K562 (cell line): Measurements from ENCODE around the gene TRMT2A. TPM values are rescaled to one million over a fixed set of nuclear protein-coding genes. Genes with fewer than 3 reads are reported as not detected.

Experiments used
- ATF1 ChIP-seq, 2 experiments: fragments of 450-650 bp in 1 of 2; IDR thresholded peaks; 2 replicates each; pipeline ENCODE4 v1.6.1; 2016; ENCODE audit warnings: missing compliant biosample characterization in 1 of 2, missing genetic modification characterization in 1 of 2
- CREB1 ChIP-seq, 2 experiments: sonication (generic) in 1 of 2; formaldehyde crosslinking in 1 of 2; IDR thresholded peaks; 2 replicates each; pipeline versions ENCODE4 v1.6.1 to v1.8.0; 2012 to 2022; ENCODE audit warnings: inconsistent platforms in 1 of 2, mild to moderate bottlenecking in 1 of 2, missing genetic modification reagents in 1 of 2, moderate library complexity in 1 of 2
- GABPB2 ChIP-seq: fragments of 250-450 bp; sonication (Bioruptor Pico); conservative IDR thresholded peaks from 2 replicates; pipeline ENCODE4 v1.5.1; 2021; ENCODE audit warnings: mild to moderate bottlenecking
- MAFK ChIP-seq: IDR thresholded peaks from 2 replicates; pipeline ENCODE4 v1.6.1; 2011; ENCODE audit warnings: low read length, improper control_type of control experiment
- MIER1 ChIP-seq: fragments of 450-650 bp; IDR thresholded peaks from 2 replicates; pipeline ENCODE4 v1.6.1; 2016; ENCODE audit warnings: antibody characterized with exemption, mild to moderate bottlenecking, low read depth
- NFYB ChIP-seq: IDR thresholded peaks from 2 replicates; pipeline ENCODE4 v1.6.1; 2011; ENCODE audit warnings: mild to moderate bottlenecking, moderate library complexity; ENCODE audit not compliant: insufficient read length; ENCODE audit errors: extremely low read depth
- PTRF ChIP-seq: fragments of 450-650 bp; IDR thresholded peaks from 2 replicates; pipeline ENCODE4 v1.6.1; 2016; ENCODE audit warnings: mild to moderate bottlenecking, missing genetic modification characterization, missing compliant biosample characterization
- SRSF3 ChIP-seq: fragments of 200-400 bp; formaldehyde crosslinking; IDR thresholded peaks from 2 replicates; pipeline ENCODE4 v1.6.1; 2016; ENCODE audit warnings: mild to moderate bottlenecking, low read length, moderate library complexity; ENCODE audit not compliant: insufficient read depth
- STAT5A ChIP-seq: IDR thresholded peaks from 2 replicates; pipeline ENCODE4 v1.6.1; 2012; ENCODE audit warnings: low read length, inconsistent platforms, borderline replicate concordance
- TEAD2 ChIP-seq: fragments of 450-650 bp; IDR thresholded peaks from 2 replicates; pipeline ENCODE4 v1.6.1; 2016; ENCODE audit warnings: missing genetic modification characterization, control low read depth, missing compliant biosample characterization
- TOE1 ChIP-seq, 2 experiments: fragments of 450-650 bp in 1 of 2; sonication (generic) in 1 of 2; formaldehyde crosslinking in 1 of 2; IDR thresholded peaks; 2 replicates each; pipeline versions ENCODE4 v1.7.1 to v1.8.0; 2016 to 2022; ENCODE audit warnings: borderline replicate concordance in 2 of 2, mild to moderate bottlenecking in 2 of 2, antibody characterized with exemption in 1 of 2, inconsistent platforms in 1 of 2, low read depth in 1 of 2, missing genetic modification reagents in 1 of 2, moderate library complexity in 1 of 2
- ZNF133 ChIP-seq: fragments of 250-450 bp; sonication (Bioruptor Pico); IDR thresholded peaks from 2 replicates; pipeline ENCODE4 v1.4.0; 2020; ENCODE audit warnings: mild to moderate bottlenecking
- ZNF174 ChIP-seq: fragments of 250-450 bp; sonication (Bioruptor Pico); IDR thresholded peaks from 2 replicates; pipeline ENCODE4 v1.4.0; 2020; ENCODE audit warnings: mild to moderate bottlenecking
- ZNF780A ChIP-seq: fragments of 250-450 bp; sonication (Bioruptor Pico); IDR thresholded peaks from 2 replicates; pipeline ENCODE4 v1.5.0; 2021; ENCODE audit warnings: mild to moderate bottlenecking
- polyA plus RNA-seq, 8 experiments: library from polyadenylated mRNA; depleted of rRNA in 4 of 8; stranded (reverse) in 5 of 8; unstranded in 3 of 8; fragments of >200 nt; fragmentation: Nextera tagmentation in 2 of 8; fragmentation: Illumina TruSeq in 1 of 8; extraction: Ambion mirVana in 2 of 8; extraction: Trizol in 1 of 8; gene quantifications; 2 replicates each; pipeline versions ENCODE4 v1.2.1 to v1.2.3, GENCODE V29; 2011 to 2014; ENCODE audit warnings: inconsistent platforms in 1 of 8, missing spikeins in 1 of 8
- total RNA-seq, 7 experiments: library from RNA; depleted of rRNA in 6 of 7; stranded (reverse); fragments of >200 nt in 6 of 7; fragmentation: Illumina TruSeq in 2 of 7; extraction: Trizol in 2 of 7; gene quantifications; 2 replicates each; pipeline versions ENCODE4 v1.2.1 to v1.2.3, GENCODE V29; 2011 to 2021; ENCODE audit warnings: low replicate concordance in 1 of 7
- TF ChIP-seq, protein P1 (sequence below): sonication (generic); formaldehyde crosslinking; IDR thresholded peaks from 2 replicates; pipeline ENCODE4 v1.8.0; 2022; ENCODE audit warnings: mild to moderate bottlenecking, missing genetic modification reagents
- TF ChIP-seq, protein P2 (sequence below): sonication (generic); formaldehyde crosslinking; IDR thresholded peaks from 2 replicates; pipeline ENCODE4 v1.8.1; 2023; ENCODE audit warnings: mild to moderate bottlenecking, missing genetic modification reagents
- TF ChIP-seq, protein P3 (sequence below): fragments of 250-450 bp; sonication (Bioruptor Pico); IDR thresholded peaks from 2 replicates; pipeline ENCODE4 v1.4.0; 2020; ENCODE audit warnings: mild to moderate bottlenecking, moderate library complexity, borderline replicate concordance

The TRMT2A gene
- total and polyA plus RNA-seq, 9 of the 15 experiments (the other 6 are each of a cell fraction or from before 2014, with no cell fraction given): 1.6 to 265 (median 140) TPM

DNA sequence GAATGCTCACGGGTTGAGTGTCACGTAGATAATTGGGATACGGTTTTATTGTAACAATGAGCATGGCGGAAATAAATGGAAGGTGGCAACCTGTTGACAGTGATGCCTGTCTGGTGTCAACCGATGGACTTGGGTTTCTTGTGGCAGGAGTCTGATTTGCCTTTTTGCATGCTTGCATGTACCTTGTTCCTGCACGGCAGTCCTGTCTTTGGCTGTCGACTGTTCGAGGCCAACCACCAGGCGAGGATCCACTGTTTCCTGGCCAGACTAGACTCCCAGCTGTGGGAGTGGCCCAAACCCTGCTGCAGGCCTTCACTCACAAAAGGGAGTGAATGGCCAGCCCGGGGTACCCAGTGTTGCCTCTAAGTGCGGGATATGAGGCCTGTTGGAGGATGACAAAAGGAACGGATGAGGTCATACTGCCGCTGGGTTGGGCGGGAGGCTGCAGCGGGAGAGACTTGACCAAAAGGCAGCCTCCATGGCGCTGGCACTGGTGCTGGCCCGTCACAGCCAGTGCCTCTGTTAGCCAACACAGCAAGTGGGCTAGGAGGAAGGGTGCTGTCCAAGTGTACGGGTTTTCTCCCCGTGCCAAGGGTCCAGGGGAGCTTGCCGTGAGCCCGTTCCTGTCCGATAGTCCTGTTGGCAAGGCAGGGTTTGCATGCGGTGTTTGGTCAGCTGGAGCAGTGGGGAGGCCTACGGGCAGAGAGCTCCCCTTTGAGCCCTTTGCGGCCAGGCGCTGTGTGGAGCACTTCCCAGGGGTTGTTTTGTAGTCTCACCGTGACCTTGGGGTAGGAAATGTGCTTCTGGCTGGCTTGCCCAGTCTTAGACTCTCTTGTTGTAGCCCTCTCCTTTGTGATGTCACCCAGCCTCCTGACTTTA, 36.0 kb downstream of the TRMT2A start (continued):
- TF ChIP-seq SRSF3 (no peak; the same call in 1 of the 2 replicates), STAT5A (no peak), GABPB2 (CRISPR knock-in tag) (no peak; the same call in 1 of the 2 replicates), ZNF133 (CRISPR knock-in tag) (peak; percentile 77; the same call in 1 of the 2 replicates), ATF1 (CRISPR knock-in tag; IDR thresholded peaks at IDR 0.05) (no peak), ATF1 (tag; IDR thresholded peaks at IDR 0.05) (peak; percentile 88), MAFK (no peak), ZNF780A (CRISPR knock-in tag) (no peak), MIER1 (no peak), NFYB (no peak), CREB1 (IDR thresholded peaks at IDR 0.05) (no peak), CREB1 (CRISPR knock-in tag; IDR thresholded peaks at IDR 0.05) (no peak), TOE1 (IDR thresholded peaks at IDR 0.05; ENCODE audit: borderline replicate concordance) (no peak), TOE1 (CRISPR knock-in tag; IDR thresholded peaks at IDR 0.05; ENCODE audit: borderline replicate concordance, low read depth) (no peak), TEAD2 (peak; percentile 40; the same call in 1 of the 2 replicates), ZNF174 (CRISPR knock-in tag) (no peak), PTRF (tag) (no peak)
- TF ChIP-seq, protein P1, sequence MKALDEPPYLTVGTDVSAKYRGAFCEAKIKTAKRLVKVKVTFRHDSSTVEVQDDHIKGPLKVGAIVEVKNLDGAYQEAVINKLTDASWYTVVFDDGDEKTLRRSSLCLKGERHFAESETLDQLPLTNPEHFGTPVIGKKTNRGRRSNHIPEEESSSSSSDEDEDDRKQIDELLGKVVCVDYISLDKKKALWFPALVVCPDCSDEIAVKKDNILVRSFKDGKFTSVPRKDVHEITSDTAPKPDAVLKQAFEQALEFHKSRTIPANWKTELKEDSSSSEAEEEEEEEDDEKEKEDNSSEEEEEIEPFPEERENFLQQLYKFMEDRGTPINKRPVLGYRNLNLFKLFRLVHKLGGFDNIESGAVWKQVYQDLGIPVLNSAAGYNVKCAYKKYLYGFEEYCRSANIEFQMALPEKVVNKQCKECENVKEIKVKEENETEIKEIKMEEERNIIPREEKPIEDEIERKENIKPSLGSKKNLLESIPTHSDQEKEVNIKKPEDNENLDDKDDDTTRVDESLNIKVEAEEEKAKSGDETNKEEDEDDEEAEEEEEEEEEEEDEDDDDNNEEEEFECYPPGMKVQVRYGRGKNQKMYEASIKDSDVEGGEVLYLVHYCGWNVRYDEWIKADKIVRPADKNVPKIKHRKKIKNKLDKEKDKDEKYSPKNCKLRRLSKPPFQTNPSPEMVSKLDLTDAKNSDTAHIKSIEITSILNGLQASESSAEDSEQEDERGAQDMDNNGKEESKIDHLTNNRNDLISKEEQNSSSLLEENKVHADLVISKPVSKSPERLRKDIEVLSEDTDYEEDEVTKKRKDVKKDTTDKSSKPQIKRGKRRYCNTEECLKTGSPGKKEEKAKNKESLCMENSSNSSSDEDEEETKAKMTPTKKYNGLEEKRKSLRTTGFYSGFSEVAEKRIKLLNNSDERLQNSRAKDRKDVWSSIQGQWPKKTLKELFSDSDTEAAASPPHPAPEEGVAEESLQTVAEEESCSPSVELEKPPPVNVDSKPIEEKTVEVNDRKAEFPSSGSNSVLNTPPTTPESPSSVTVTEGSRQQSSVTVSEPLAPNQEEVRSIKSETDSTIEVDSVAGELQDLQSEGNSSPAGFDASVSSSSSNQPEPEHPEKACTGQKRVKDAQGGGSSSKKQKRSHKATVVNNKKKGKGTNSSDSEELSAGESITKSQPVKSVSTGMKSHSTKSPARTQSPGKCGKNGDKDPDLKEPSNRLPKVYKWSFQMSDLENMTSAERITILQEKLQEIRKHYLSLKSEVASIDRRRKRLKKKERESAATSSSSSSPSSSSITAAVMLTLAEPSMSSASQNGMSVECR (CRISPR knock-in tag): no peak
- TF ChIP-seq, protein P2, sequence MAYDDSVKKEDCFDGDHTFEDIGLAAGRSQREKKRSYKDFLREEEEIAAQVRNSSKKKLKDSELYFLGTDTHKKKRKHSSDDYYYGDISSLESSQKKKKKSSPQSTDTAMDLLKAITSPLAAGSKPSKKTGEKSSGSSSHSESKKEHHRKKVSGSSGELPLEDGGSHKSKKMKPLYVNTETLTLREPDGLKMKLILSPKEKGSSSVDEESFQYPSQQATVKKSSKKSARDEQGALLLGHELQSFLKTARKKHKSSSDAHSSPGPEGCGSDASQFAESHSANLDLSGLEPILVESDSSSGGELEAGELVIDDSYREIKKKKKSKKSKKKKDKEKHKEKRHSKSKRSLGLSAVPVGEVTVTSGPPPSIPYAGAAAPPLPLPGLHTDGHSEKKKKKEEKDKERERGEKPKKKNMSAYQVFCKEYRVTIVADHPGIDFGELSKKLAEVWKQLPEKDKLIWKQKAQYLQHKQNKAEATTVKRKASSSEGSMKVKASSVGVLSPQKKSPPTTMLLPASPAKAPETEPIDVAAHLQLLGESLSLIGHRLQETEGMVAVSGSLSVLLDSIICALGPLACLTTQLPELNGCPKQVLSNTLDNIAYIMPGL (CRISPR knock-in tag): peak; percentile 92
- TF ChIP-seq, protein P3, sequence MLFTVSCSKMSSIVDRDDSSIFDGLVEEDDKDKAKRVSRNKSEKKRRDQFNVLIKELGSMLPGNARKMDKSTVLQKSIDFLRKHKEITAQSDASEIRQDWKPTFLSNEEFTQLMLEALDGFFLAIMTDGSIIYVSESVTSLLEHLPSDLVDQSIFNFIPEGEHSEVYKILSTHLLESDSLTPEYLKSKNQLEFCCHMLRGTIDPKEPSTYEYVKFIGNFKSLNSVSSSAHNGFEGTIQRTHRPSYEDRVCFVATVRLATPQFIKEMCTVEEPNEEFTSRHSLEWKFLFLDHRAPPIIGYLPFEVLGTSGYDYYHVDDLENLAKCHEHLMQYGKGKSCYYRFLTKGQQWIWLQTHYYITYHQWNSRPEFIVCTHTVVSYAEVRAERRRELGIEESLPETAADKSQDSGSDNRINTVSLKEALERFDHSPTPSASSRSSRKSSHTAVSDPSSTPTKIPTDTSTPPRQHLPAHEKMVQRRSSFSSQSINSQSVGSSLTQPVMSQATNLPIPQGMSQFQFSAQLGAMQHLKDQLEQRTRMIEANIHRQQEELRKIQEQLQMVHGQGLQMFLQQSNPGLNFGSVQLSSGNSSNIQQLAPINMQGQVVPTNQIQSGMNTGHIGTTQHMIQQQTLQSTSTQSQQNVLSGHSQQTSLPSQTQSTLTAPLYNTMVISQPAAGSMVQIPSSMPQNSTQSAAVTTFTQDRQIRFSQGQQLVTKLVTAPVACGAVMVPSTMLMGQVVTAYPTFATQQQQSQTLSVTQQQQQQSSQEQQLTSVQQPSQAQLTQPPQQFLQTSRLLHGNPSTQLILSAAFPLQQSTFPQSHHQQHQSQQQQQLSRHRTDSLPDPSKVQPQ: peak; percentile 73; the same call in 1 of the 2 replicates
